AG10803 (cell line): ENCODE measurements around the gene ESPN.

Experiments used
- DNase-seq: peaks from one replicate; pipeline ENCODE4 v3.0.0; 2010; ENCODE audit warnings: low read depth
- H3K4me3 ChIP-seq: 2 replicates; pipeline ENCODE4 v1.5.1; 2011; ENCODE audit warnings: mild to moderate bottlenecking, low read length, control low read depth
- TF ChIP-seq, protein P1 (sequence below): conservative IDR thresholded peaks from 2 replicates; pipeline ENCODE4 v1.5.1; 2011; ENCODE audit warnings: mild to moderate bottlenecking, low read length, control low read depth, inconsistent platforms

The ESPN gene

DNA sequence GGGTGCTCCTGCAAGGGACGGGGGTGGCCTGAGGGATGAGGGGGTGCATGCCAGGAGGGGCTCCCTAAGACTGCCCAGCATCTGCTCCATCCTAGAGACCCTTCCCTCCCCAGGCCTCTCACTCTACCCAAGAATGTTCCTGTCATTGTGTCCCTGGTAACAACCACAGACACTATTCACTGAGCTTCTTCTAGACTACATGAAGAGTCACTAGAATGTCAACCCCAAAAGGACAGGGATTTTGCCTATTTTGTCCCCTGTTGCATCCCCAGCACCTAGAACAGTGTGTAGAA is 38.5 kb downstream of the ESPN start:
- DNase-seq = no peak
- no peak overlapping the region for H3K4me3 ChIP-seq
- TF ChIP-seq, protein P1, sequence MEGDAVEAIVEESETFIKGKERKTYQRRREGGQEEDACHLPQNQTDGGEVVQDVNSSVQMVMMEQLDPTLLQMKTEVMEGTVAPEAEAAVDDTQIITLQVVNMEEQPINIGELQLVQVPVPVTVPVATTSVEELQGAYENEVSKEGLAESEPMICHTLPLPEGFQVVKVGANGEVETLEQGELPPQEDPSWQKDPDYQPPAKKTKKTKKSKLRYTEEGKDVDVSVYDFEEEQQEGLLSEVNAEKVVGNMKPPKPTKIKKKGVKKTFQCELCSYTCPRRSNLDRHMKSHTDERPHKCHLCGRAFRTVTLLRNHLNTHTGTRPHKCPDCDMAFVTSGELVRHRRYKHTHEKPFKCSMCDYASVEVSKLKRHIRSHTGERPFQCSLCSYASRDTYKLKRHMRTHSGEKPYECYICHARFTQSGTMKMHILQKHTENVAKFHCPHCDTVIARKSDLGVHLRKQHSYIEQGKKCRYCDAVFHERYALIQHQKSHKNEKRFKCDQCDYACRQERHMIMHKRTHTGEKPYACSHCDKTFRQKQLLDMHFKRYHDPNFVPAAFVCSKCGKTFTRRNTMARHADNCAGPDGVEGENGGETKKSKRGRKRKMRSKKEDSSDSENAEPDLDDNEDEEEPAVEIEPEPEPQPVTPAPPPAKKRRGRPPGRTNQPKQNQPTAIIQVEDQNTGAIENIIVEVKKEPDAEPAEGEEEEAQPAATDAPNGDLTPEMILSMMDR = no peak

DNA sequence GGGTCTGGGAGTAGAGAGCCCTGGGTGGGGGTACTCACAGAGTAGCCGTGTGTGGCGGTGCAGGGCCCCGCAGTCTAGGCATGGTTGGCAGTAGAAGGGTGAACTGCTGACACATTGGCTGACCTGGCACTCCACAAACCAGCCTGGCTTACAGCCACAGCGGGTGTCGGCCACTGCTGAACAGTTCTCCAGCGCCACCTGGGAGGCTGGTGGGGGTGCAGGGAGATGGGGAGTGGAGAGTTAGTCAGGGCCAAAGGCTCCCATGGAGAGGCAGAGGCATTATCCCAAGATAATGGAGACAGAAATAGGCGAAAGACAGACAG is 39.9 kb downstream of the ESPN start:
- TF ChIP-seq, protein P1 = no peak
- no peak for DNase-seq
- H3K4me3 ChIP-seq = no peak overlapping the region

DNA sequence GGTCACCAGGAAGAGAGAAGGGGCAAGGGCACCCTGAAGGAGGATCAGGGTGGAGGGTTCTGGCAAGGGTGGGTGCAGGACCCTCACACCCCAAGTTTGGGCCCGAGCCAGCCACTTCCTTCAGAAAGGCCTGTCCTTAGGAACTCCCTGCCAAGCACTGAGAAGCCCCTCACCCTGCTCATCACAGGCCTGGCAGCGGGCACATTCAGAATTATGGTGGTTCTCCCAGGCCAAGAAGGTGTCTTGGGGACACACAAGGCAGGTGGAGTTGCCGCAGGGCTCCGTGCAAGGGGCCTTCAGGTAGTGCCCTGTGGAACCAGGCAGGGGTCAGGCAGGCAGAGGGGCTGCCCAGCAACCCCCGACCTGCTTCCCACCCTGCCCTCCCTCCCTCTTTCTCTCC is 40.3 kb downstream of the ESPN start:
- H3K4me3 ChIP-seq = no peak overlapping the region
- TF ChIP-seq, protein P1 = no peak
- DNase-seq = no peak

DNA sequence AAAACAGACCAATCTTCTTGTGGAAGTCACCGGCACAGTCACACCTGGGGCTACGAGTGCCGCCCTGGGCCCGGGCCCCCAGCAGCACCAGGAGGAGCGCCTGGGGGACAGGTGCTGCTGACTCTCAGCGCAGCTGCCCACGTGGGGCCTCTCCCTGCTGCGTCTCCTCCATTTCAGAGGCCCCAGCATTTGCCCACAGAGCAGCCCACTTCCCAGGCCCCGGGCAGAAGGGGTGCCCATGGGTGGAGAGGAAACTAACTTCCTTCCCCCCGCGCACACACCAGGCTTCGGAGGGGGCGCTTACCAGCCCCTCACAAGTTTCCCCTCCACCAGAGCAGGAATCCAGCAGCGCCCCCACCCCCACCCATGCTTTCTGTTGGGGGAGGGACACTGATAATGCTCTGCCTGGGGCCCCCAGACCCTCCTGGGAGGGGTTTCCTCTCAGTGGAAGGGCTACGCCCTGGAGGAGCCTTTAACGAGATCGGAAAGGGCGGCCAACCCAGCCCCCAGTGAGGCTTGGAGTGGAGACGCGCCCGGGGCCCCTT is 41.0 kb downstream of the ESPN start:
- DNase-seq = no peak
- TF ChIP-seq, protein P1 = no peak
- no peak overlapping the region for H3K4me3 ChIP-seq

DNA sequence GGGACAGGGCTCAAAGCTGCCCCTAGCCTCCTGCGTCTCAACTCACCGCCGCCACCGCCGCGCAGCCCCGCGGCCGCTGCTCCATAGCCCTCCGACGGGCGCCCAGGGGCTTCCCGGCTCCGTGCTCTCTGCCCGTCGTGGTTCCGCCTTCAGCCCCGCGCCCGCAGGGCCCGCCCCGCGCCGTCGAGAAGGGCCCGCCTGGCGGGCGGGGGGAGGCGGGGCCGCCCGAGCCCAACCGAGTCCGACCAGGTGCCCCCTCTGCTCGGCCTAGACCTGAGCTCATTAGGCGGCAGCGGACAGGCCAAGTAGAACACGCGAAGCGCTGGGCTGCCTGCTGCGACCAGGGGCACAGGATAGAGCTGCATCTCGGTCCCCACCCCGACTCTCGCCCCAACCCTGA is 41.4 kb downstream of the ESPN start, which contains the start of gene TNFRSF25:
TSS of gene TNFRSF25 (minus strand) at position 151 of the 400 bp plus-strand sequence. CDS start at position 85, 66 bp downstream.
- TF ChIP-seq, protein P1 = no peak
- DNase-seq = no peak
- no peak within 1 kb of the TSS for H3K4me3 ChIP-seq

DNA sequence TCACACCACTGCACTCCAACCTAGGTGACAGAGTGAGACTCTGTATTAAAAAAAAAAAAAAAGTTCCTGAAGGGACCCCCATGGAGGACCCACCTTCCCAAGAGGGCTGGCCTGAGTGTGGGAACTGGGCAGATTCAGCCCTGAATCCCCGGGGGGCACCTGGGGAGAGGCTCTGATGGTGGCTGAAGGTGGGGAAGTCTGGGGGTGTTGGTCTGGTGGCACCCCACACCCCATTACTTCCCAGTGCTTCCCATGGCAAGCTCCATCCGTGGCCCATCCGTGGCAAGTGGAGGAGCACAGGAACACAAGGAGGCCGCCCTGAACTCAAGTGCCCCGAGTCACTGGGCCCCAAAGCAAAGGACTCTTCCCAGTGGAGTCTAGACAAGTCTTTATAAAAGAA is 42.2 kb downstream of the ESPN start:
- H3K4me3 ChIP-seq = no peak overlapping the region
- TF ChIP-seq, protein P1 = no peak
- no peak for DNase-seq

DNA sequence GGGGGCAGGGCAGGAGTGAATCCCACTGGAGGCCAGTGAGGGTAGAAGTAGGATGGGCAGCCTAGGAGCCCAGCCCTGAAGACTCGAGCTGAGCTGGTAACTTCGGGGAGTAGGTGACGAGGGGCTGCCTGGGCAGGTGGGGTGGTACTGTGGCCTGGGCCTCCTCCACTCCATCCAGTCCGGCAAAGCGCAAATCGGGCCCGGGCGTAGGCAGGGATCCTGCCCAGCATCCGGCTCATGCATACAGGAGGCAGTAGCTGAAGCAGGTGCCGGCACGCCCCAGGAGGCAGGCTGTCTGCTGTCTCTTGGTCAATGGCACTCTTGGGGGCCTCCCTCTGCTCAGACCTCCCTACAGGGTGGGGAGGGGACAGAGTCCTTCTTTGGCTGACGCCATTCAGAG is 42.6 kb downstream of the ESPN start:
- TF ChIP-seq, protein P1 = no peak
- H3K4me3 ChIP-seq = no peak overlapping the region
- DNase-seq = no peak
